Measurements from ENCODE around the gene TRIM41. TPM values are rescaled to one million over a fixed set of nuclear protein-coding genes. Genes with fewer than 3 reads are reported as not detected.
"Not testable (repeated sequence)": the region's sequence is repeated elsewhere in the genome, so short reads cannot be mapped to it uniquely, and the experiment has no call there.

Gene TRIM41
- polyA plus RNA-seq, 1 donor, result 35.4 TPM

- DNase-seq, result not testable (repeated sequence)
These were observed 14.1 kb upstream of the TRIM41 start for GRCh38 chr5:181209006-181209405.

GRCh38 chr5:181210148-181210547 is 12.9 kb upstream of the TRIM41 start:
- DNase-seq, result not testable (repeated sequence)

- not testable (repeated sequence) for DNase-seq
These were observed 12.4 kb upstream of the TRIM41 start for GRCh38 chr5:181210698-181211097.

- DNase-seq, result no peak
These were observed 11.9 kb upstream of the TRIM41 start for GRCh38 chr5:181211208-181211607.

- DNase-seq, result no peak
These were observed 11.0 kb upstream of the TRIM41 start for GRCh38 chr5:181212080-181212479.

- DNase-seq, result no peak
These were observed 10.1 kb upstream of the TRIM41 start for GRCh38 chr5:181212934-181213333.

- not testable (repeated sequence) for DNase-seq
These were observed 8.8 kb upstream of the TRIM41 start for GRCh38 chr5:181214249-181214648.

- DNase-seq, result no peak
These were observed 6.8 kb upstream of the TRIM41 start for GRCh38 chr5:181215997-181216989.

- DNase-seq, result no peak
These were observed 5.8 kb upstream of the TRIM41 start for GRCh38 chr5:181217111-181217802.

GRCh38 chr5:181217803-181218062 is 5.3 kb upstream of the TRIM41 start:
- DNase-seq, result no peak

GRCh38 chr5:181218795-181219124 is 4.3 kb upstream of the TRIM41 start:
- no peak for DNase-seq

GRCh38 chr5:181219262-181220177 is 3.6 kb upstream of the TRIM41 start:
- DNase-seq, result no peak

GRCh38 chr5:181220178-181220515 is 2.9 kb upstream of the TRIM41 start:
- no peak for DNase-seq

- DNase-seq, result no peak
These were observed 1.8 kb upstream of the TRIM41 start for GRCh38 chr5:181221105-181221791.

- peak; percentile 92 for DNase-seq
These were observed 1.1 kb upstream of the TRIM41 start for GRCh38 chr5:181221792-181222629.

GRCh38 chr5:181222630-181223057 is 437 bp upstream of the TRIM41 start:
- DNase-seq, result no peak

- DNase-seq, result no peak
These were observed 778 bp downstream of the TRIM41 start for GRCh38 chr5:181223729-181224389.

- no peak for DNase-seq
These were observed 1.5 kb downstream of the TRIM41 start for GRCh38 chr5:181224390-181225229.

GRCh38 chr5:181229996-181230395 is 6.9 kb downstream of the TRIM41 start:
- no peak for DNase-seq
